ENCODE measurements around the gene PRPS1L1.

DNA sequence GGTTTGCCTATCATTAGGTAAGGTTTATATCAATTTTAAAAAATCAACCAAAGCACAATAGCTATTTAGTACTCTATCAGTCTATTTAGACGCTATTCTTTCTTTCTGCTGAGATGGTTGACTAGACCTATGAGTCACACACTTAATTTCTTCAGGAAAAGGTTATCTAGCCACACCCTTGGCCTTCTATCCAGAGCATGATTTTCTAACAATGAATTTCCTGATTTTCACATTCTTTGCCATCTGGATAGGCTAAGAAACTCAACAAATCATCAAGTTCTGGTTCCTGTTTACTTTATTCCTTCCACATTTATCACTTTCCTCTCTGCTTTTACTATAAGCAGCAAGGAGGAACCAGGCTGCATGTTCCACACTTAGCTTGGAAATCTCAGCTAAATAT, 8.1 kb downstream of the PRPS1L1 start:
- TF ChIP-seq, protein P1, sequence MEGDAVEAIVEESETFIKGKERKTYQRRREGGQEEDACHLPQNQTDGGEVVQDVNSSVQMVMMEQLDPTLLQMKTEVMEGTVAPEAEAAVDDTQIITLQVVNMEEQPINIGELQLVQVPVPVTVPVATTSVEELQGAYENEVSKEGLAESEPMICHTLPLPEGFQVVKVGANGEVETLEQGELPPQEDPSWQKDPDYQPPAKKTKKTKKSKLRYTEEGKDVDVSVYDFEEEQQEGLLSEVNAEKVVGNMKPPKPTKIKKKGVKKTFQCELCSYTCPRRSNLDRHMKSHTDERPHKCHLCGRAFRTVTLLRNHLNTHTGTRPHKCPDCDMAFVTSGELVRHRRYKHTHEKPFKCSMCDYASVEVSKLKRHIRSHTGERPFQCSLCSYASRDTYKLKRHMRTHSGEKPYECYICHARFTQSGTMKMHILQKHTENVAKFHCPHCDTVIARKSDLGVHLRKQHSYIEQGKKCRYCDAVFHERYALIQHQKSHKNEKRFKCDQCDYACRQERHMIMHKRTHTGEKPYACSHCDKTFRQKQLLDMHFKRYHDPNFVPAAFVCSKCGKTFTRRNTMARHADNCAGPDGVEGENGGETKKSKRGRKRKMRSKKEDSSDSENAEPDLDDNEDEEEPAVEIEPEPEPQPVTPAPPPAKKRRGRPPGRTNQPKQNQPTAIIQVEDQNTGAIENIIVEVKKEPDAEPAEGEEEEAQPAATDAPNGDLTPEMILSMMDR (IDR thresholded peaks at IDR 0.05; ENCODE audit: low read depth, low read length) = no peak
- TF ChIP-seq EZH2phosphoT487 (IDR thresholded peaks at IDR 0.05; ENCODE audit: low read depth) = no peak
